ENCODE results near the gene MRM2.

DNA sequence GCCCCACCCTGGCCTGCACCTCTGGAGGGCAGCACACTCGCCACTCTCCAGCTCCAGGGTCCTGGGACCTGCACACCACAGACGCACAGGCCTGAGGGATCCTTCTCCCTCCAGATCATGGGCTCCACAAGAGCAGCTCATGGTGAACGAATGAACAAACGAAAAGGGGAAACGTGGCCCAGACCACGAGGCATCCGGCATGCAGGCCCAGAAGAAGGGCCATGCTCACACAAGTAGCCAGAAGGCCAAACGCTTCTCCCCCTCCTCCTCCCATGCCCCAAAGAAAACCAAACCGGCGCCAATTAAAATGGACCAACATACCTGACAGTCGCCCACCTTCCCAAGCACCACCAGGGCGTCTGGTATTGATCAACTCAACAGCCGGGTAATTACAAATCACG is 39.6 kb downstream of the MRM2 start:
- TF ChIP-seq, protein P1, sequence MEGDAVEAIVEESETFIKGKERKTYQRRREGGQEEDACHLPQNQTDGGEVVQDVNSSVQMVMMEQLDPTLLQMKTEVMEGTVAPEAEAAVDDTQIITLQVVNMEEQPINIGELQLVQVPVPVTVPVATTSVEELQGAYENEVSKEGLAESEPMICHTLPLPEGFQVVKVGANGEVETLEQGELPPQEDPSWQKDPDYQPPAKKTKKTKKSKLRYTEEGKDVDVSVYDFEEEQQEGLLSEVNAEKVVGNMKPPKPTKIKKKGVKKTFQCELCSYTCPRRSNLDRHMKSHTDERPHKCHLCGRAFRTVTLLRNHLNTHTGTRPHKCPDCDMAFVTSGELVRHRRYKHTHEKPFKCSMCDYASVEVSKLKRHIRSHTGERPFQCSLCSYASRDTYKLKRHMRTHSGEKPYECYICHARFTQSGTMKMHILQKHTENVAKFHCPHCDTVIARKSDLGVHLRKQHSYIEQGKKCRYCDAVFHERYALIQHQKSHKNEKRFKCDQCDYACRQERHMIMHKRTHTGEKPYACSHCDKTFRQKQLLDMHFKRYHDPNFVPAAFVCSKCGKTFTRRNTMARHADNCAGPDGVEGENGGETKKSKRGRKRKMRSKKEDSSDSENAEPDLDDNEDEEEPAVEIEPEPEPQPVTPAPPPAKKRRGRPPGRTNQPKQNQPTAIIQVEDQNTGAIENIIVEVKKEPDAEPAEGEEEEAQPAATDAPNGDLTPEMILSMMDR (conservative IDR thresholded peaks at IDR 0.05) = no peak
- TF ChIP-seq ZFX (IDR thresholded peaks at IDR 0.05) = no peak

Measured in C4-2B (cell line).